SK-N-SH (cell line): ENCODE measurements around the gene CPNE4.

Source experiments
- CTCF ChIP-seq: fragments of 200-600 bp; sonication (generic); IDR thresholded peaks from 2 replicates; pipeline ENCODE4 v1.6.1; 2017; ENCODE audit warnings: antibody characterized with exemption, mild to moderate bottlenecking, moderate library complexity
- ELF1 ChIP-seq: IDR thresholded peaks from 2 replicates; pipeline ENCODE4 v1.4.0; 2012
- EZH2phosphoT487 ChIP-seq: fragments of 200-600 bp; sonication (generic); IDR thresholded peaks from 2 replicates; pipeline ENCODE4 v1.6.1; 2017; ENCODE audit warnings: low read depth, mixed run types, mild to moderate bottlenecking, antibody characterized with exemption, moderate library complexity, borderline replicate concordance
- GABPA ChIP-seq: IDR thresholded peaks from 2 replicates; pipeline ENCODE4 v1.4.0; 2012; ENCODE audit warnings: low read depth, mild to moderate bottlenecking
- JUND ChIP-seq: IDR thresholded peaks from 2 replicates; pipeline ENCODE4 v1.4.0; 2012
- MAX ChIP-seq: IDR thresholded peaks from 2 replicates; pipeline ENCODE4 v1.4.0; 2012; ENCODE audit warnings: low read depth
- MEF2A ChIP-seq: IDR thresholded peaks from 2 replicates; pipeline ENCODE4 v1.4.0; 2012; ENCODE audit warnings: low read depth, borderline replicate concordance
- MXI1 ChIP-seq: IDR thresholded peaks from 2 replicates; pipeline ENCODE4 v1.6.1; 2012; ENCODE audit warnings: mild to moderate bottlenecking, low read depth, low read length, improper control_type of control experiment
- NFIC ChIP-seq: IDR thresholded peaks from 2 replicates; pipeline ENCODE4 v1.4.0; 2012; ENCODE audit warnings: borderline replicate concordance
- PBX3 ChIP-seq: IDR thresholded peaks from 2 replicates; pipeline ENCODE4; 2012
- RAD21 ChIP-seq: IDR thresholded peaks from 2 replicates; pipeline ENCODE4 v1.6.1; 2012; ENCODE audit warnings: mild to moderate bottlenecking, low read length
- SIN3A ChIP-seq: IDR thresholded peaks from 2 replicates; pipeline ENCODE4 v1.6.1; 2012; ENCODE audit warnings: low read depth, mild to moderate bottlenecking, low read length, moderate library complexity, borderline replicate concordance
- USF1 ChIP-seq: IDR thresholded peaks from 2 replicates; pipeline ENCODE4 v1.4.0; 2012; ENCODE audit warnings: low read depth, borderline replicate concordance

- no peak for TF ChIP-seq JUND
- no peak for TF ChIP-seq CTCF
- no peak for TF ChIP-seq EZH2phosphoT487
- TF ChIP-seq RAD21, result no peak
- no peak for TF ChIP-seq USF1
- TF ChIP-seq ELF1, result no peak
- TF ChIP-seq MXI1, result no peak
- TF ChIP-seq SIN3A, result no peak
- TF ChIP-seq MAX, result no peak
- no peak for TF ChIP-seq MEF2A
- no peak for TF ChIP-seq GABPA
- TF ChIP-seq PBX3, result no peak
- TF ChIP-seq NFIC, result no peak
Observed at GRCh38 chr3:131702146-131702545, 332.7 kb downstream of the CPNE4 start.
